ENCODE results near the gene UBA1. TPM values are rescaled to one million over a fixed set of nuclear protein-coding genes. Genes with fewer than 3 reads are reported as not detected.
A peak's percentile ranks its signal among the peaks of the same experiment; 100 is the strongest.

UBA1 gene
- polyA plus RNA-seq, 1 donor (not counting 4 experiments of a cell fraction or from before 2014, with no cell fraction given) = 236 TPM

- peaks cover 28% of the 10 kb centered on the region for H4K20me1 ChIP-seq (ENCODE audit: control insufficient read depth, extremely low read depth, insufficient read depth, low read length)
- no peak for TF ChIP-seq EZH2 (IDR thresholded peaks at IDR 0.05; ENCODE audit: low read length)
- TF ChIP-seq, protein P1, sequence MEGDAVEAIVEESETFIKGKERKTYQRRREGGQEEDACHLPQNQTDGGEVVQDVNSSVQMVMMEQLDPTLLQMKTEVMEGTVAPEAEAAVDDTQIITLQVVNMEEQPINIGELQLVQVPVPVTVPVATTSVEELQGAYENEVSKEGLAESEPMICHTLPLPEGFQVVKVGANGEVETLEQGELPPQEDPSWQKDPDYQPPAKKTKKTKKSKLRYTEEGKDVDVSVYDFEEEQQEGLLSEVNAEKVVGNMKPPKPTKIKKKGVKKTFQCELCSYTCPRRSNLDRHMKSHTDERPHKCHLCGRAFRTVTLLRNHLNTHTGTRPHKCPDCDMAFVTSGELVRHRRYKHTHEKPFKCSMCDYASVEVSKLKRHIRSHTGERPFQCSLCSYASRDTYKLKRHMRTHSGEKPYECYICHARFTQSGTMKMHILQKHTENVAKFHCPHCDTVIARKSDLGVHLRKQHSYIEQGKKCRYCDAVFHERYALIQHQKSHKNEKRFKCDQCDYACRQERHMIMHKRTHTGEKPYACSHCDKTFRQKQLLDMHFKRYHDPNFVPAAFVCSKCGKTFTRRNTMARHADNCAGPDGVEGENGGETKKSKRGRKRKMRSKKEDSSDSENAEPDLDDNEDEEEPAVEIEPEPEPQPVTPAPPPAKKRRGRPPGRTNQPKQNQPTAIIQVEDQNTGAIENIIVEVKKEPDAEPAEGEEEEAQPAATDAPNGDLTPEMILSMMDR (optimal IDR thresholded peaks at IDR 0.05 in 1 of 3, IDR thresholded peaks at IDR 0.05 in 1 of 3, conservative IDR thresholded peaks at IDR 0.05 in 1 of 3; ENCODE audit: extremely low read depth in 1 of 3, insufficient read depth in 2 of 3, low read length in 3 of 3) = no peak
- peaks cover 26 to 35% of the 10 kb centered on the region in 2 experiments for H3K36me3 ChIP-seq (ENCODE audit: control insufficient read depth in 2 of 2, extremely low read depth in 1 of 2, insufficient read depth in 2 of 2, low read length in 2 of 2)
Measured at GRCh38 chrX:47217852-47218279, 24.2 kb downstream of the UBA1 start.

DNA sequence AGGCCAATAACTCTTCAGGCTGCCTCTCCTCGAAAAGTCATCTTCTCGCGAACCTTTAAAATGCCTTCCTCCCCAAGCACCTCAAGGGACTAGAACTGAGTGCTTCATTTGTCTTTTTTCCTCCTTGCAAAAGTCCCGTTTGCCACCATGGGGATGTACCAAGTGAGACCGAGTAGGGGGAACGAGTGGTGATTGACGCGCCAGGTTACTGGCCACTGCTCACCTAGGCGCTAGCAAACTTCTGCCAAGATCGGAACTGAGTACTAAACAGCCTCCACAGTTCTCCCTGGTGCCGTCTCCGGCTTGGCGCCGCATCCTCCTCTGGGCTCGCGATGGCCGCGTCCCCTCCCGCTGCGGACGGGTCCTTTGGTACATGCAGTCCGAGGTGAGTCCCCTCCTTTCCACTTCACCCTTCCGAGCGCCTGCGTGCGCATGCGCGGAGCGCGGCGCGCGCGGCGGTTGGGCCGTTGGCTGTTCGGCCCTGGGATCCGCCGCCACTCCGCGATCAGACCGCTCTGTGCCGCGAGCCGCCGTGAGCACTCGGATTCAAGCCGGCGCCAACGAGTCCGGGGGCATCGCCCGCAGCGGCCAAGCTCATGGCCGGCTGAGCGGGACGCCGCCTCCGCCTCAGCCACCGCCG is 24.8 kb downstream of the UBA1 start, which contains the start of gene CDK16:
Gene CDK16 (plus strand): TSS at position 402 of the 640 bp plus-strand sequence. CDS start 4,877 bp downstream, outside the sequence.
- Histone ChIP-seq H3K27me3 (ENCODE audit: control insufficient read depth, extremely low read depth, insufficient read depth, low read length) (no peaks in the 10 kb centered on the region), H3K4me3 (ENCODE audit: control insufficient read depth in 2 of 3, extremely low read depth in 1 of 3, insufficient read depth in 2 of 3, low read depth in 1 of 3, low read length in 3 of 3) (peak within 1 kb of the TSS; percentile 62 to 95 (median 82)), H2AFZ (ENCODE audit: control insufficient read depth, low read length) (peak within 1 kb of the TSS; percentile 99), H3K9me3 (ENCODE audit: control insufficient read depth, low read depth, low read length) (no peaks in the 10 kb centered on the region), H3K4me1 (ENCODE audit: control insufficient read depth, extremely low read depth, insufficient read depth, low read length) (peaks cover 34% of the 10 kb centered on the region), H3K79me2 (ENCODE audit: control insufficient read depth, insufficient read depth, low read length) (peaks cover 43% of the 10 kb centered on the region), H3K36me3 (ENCODE audit: control insufficient read depth in 2 of 2, extremely low read depth in 1 of 2, insufficient read depth in 2 of 2, low read length in 2 of 2) (peaks cover 24 to 35% of the 10 kb centered on the region in 2 experiments), H3K9me1 (ENCODE audit: control insufficient read depth, extremely low read depth, insufficient read depth, low read length) (no peaks in the 10 kb centered on the region), H3K4me2 (ENCODE audit: control insufficient read depth, extremely low read depth, insufficient read depth, low read depth, low read length) (peak within 1 kb of the TSS; percentile 94), H3K9ac (ENCODE audit: control insufficient read depth, extremely low read depth, insufficient read depth, low read length) (peak within 1 kb of the TSS; percentile 94), H3K27ac (ENCODE audit: control insufficient read depth, insufficient read depth, low read length) (peak within 1 kb of the TSS; percentile 99), H4K20me1 (ENCODE audit: control insufficient read depth, extremely low read depth, insufficient read depth, low read length) (peaks cover 31% of the 10 kb centered on the region)
- TF ChIP-seq EZH2 (IDR thresholded peaks at IDR 0.05; ENCODE audit: low read length) = no peak
- TF ChIP-seq, protein P1 (optimal IDR thresholded peaks at IDR 0.05 in 1 of 3, IDR thresholded peaks at IDR 0.05 in 1 of 3, conservative IDR thresholded peaks at IDR 0.05 in 1 of 3; ENCODE audit: extremely low read depth in 1 of 3, insufficient read depth in 2 of 3, low read length in 3 of 3) = no peak
- DNase-seq (ENCODE audit: low read depth, low spot score) (peak; percentile 50), FAIRE-seq (peak; percentile 17)
- dilution Hi-C loops (cut with MboI; ENCODE audit: extremely low pct_ligation_motif_present, low sequenced_read_pairs) = no loop called here

More at GRCh38 chrX:47217852-47218279, 24.2 kb downstream of the UBA1 start:
- H3K4me3 ChIP-seq (ENCODE audit: control insufficient read depth in 2 of 3, extremely low read depth in 1 of 3, insufficient read depth in 2 of 3, low read depth in 1 of 3, low read length in 3 of 3) = peak overlapping the region; percentile 62 to 95 (median 82)
- peak; percentile 95 for DNase-seq (ENCODE audit: low read depth, low spot score)
- H3K9ac ChIP-seq (ENCODE audit: control insufficient read depth, extremely low read depth, insufficient read depth, low read length) = peak overlapping the region; percentile 94
- H3K9me1 ChIP-seq (ENCODE audit: control insufficient read depth, extremely low read depth, insufficient read depth, low read length) = no peaks in the 10 kb centered on the region
- peaks cover 39% of the 10 kb centered on the region for H3K79me2 ChIP-seq (ENCODE audit: control insufficient read depth, insufficient read depth, low read length)
- no peaks in the 10 kb centered on the region for H3K27me3 ChIP-seq (ENCODE audit: control insufficient read depth, extremely low read depth, insufficient read depth, low read length)
- H3K9me3 ChIP-seq (ENCODE audit: control insufficient read depth, low read depth, low read length) = no peaks in the 10 kb centered on the region
- dilution Hi-C loops (cut with MboI; ENCODE audit: extremely low pct_ligation_motif_present, low sequenced_read_pairs) = no loop called here
- H3K27ac ChIP-seq (ENCODE audit: control insufficient read depth, insufficient read depth, low read length) = peak overlapping the region; percentile 99
- FAIRE-seq = peak; percentile 81
- H3K4me1 ChIP-seq (ENCODE audit: control insufficient read depth, extremely low read depth, insufficient read depth, low read length) = peaks cover 34% of the 10 kb centered on the region
- peak overlapping the region; percentile 99 for H2AFZ ChIP-seq (ENCODE audit: control insufficient read depth, low read length)
- peak overlapping the region; percentile 94 for H3K4me2 ChIP-seq (ENCODE audit: control insufficient read depth, extremely low read depth, insufficient read depth, low read depth, low read length)
